WERI-Rb-1 (cell line): Measurements from ENCODE around the gene ZNF735.

ENCODE experiments used
- DNase-seq: peaks from one replicate; pipeline ENCODE4 v3.0.0-alpha.2; 2020
- H3K27ac ChIP-seq: fragments of 250-450 bp; sonication (Bioruptor Pico); 2 replicates; pipeline ENCODE4 v1.5.1; 2020; ENCODE audit warnings: mild to moderate bottlenecking, moderate library complexity
- H3K27me3 ChIP-seq: fragments of 250-450 bp; sonication (Bioruptor Pico); 2 replicates; pipeline ENCODE4 v1.5.1; 2021; ENCODE audit warnings: mild to moderate bottlenecking, low read depth, moderate library complexity; ENCODE audit not compliant: insufficient read depth, severe bottlenecking
- H3K36me3 ChIP-seq: fragments of 250-450 bp; sonication (Bioruptor Pico); 2 replicates; pipeline ENCODE4 v1.5.1; 2020; ENCODE audit warnings: mild to moderate bottlenecking, moderate library complexity
- H3K4me3 ChIP-seq: 2 replicates; pipeline ENCODE4 v1.5.1; 2011; ENCODE audit warnings: low read depth, mild to moderate bottlenecking, control low read depth, low read length
- H3K9me3 ChIP-seq: fragments of 250-450 bp; sonication (Bioruptor Pico); 2 replicates; pipeline ENCODE4 v1.5.1; 2021; ENCODE audit warnings: mild to moderate bottlenecking, moderate library complexity; ENCODE audit not compliant: severe bottlenecking
- CTCF ChIP-seq: IDR thresholded peaks from 2 replicates; pipeline ENCODE4 v1.5.1; 2011; ENCODE audit warnings: low read depth, mild to moderate bottlenecking, control low read depth, inconsistent platforms, low read length

The ZNF735 gene

GRCh38 chr7:64182036-64182790, 24.8 kb upstream of the ZNF735 start:
- Histone ChIP-seq H3K9me3 (no peaks in the 10 kb centered on the region), H3K36me3 (no peaks in the 10 kb centered on the region), H3K4me3 (no peak overlapping the region), H3K27me3 (no peaks in the 10 kb centered on the region), H3K27ac (no peak overlapping the region)
- no peak for TF ChIP-seq CTCF
- DNase-seq: no peak

- H3K27ac ChIP-seq: no peak overlapping the region
- H3K4me3 ChIP-seq: peak overlapping the region; percentile 28
- H3K36me3 ChIP-seq: no peaks in the 10 kb centered on the region
- DNase-seq: peak; percentile 58
- no peaks in the 10 kb centered on the region for H3K27me3 ChIP-seq
- no peaks in the 10 kb centered on the region for H3K9me3 ChIP-seq
- peak; percentile 93 for TF ChIP-seq CTCF
These were observed 23.8 kb upstream of the ZNF735 start for GRCh38 chr7:64183126-64183742.

DNA sequence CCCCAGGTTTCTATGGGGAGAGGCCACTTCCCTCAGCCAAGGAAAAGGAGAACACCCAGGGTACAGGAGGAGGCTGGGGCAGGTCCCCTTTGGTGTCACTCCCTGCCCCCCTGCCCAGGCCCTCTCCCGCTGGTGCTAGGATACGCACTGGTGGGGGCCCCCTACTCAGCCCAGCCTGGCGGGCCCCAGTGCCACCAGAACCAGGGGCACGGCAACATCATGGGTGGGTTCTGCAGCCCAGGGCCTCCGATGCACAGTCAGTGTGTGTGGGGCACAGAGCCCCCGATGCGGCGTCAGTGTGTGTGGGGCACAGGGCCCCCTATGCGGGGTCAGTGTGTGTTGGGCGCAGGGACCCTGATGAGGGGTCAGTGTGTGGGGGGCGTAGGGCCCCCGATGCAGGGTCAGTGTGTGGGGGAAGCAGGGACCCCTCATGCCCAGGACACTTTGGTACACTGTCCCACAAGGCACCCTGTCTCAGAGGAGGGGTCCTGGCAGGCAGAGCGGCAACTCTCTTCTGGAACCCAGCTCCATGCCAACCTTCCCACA, 23.1 kb upstream of the ZNF735 start:
- DNase-seq: no peak
- no peak for TF ChIP-seq CTCF
- no peak overlapping the region for H3K4me3 ChIP-seq

GRCh38 chr7:64184376-64184775, 22.6 kb upstream of the ZNF735 start:
- Histone ChIP-seq H3K9me3 (no peaks in the 10 kb centered on the region), H3K36me3 (no peaks in the 10 kb centered on the region), H3K4me3 (no peak overlapping the region), H3K27ac (no peak overlapping the region), H3K27me3 (no peaks in the 10 kb centered on the region)
- no peak for TF ChIP-seq CTCF
- no peak for DNase-seq

More for the DNA sequence above, 23.1 kb upstream of the ZNF735 start:
- Histone ChIP-seq H3K9me3 (no peaks in the 10 kb centered on the region), H3K27ac (no peak overlapping the region), H3K27me3 (no peaks in the 10 kb centered on the region), H3K36me3 (no peaks in the 10 kb centered on the region)

DNA sequence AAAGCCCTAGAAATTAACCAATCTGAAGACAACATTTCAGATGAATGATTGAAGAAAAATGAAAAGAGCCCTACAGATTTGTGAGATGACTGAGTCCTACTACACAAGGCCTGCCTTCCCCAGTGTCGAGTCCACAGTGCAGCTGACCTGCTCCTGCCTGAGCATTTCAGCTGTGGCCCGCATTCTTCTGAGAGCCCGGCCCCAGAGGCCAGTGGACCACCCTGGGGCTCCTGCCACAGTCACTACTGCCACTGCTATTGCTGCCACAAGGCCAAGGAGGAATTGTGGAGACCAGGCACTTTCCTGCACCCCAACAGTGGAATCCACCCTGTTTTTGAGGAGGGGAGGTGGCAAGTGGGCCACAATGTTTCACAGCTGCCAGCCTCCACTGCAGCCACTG, 19.6 kb upstream of the ZNF735 start:
- Histone ChIP-seq H3K9me3 (no peaks in the 10 kb centered on the region), H3K27ac (no peak overlapping the region), H3K27me3 (no peaks in the 10 kb centered on the region), H3K36me3 (no peaks in the 10 kb centered on the region), H3K4me3 (no peak overlapping the region)
- DNase-seq: no peak
- no peak for TF ChIP-seq CTCF
